Right renal pelvis (tissue), 4 donors: Measurements from ENCODE around the gene KRTAP10-11. TPM values are rescaled to one million over a fixed set of nuclear protein-coding genes. Genes with fewer than 3 reads are reported as not detected.
A peak's percentile ranks its signal among the peaks of the same experiment; 100 is the strongest.
"Not testable (repeated sequence)": the region's sequence is repeated elsewhere in the genome, so short reads cannot be mapped to it uniquely, and the experiment has no call there.

ENCODE experiments used
- DNase-seq, 4 donors: peaks; one replicate each; pipeline ENCODE4 v3.0.0-alpha.2; 2013; ENCODE audit warnings: low read depth in 4 of 4, low spot score in 3 of 4, missing footprints in 1 of 4
- polyA plus RNA-seq, 4 donors: library from polyadenylated mRNA; unstranded; fragments of 120-200 nt; gene quantifications; one replicate each; pipeline ENCODE4 v1.2.1, GENCODE V29; 2013; ENCODE audit not compliant: insufficient read length in 4 of 4

KRTAP10-11 gene
- polyA plus RNA-seq, 4 donors, result not detected

DNA sequence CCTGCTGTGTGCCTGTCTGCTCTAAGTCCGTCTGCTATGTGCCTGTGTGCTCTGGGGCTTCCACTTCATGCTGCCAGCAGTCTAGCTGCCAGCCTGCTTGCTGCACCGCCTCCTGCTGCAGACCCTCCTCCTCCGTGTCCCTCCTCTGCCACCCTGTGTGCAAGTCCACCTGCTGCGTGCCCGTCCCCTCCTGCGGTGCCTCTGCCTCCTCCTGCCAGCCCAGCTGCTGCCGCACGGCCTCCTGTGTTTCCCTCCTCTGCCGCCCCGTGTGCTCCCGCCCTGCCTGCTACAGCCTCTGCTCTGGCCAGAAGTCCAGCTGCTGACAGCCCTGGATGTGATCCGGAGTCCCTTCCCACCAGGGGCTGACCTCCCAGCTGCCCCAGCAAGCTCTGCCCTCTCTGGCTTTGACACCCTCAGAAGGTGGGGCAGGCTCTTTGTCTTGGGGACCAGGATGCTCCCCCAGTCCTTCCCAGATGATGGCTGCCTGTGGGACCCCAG, 8.3 kb upstream of the KRTAP10-11 start:
- not testable (repeated sequence) for DNase-seq

DNA sequence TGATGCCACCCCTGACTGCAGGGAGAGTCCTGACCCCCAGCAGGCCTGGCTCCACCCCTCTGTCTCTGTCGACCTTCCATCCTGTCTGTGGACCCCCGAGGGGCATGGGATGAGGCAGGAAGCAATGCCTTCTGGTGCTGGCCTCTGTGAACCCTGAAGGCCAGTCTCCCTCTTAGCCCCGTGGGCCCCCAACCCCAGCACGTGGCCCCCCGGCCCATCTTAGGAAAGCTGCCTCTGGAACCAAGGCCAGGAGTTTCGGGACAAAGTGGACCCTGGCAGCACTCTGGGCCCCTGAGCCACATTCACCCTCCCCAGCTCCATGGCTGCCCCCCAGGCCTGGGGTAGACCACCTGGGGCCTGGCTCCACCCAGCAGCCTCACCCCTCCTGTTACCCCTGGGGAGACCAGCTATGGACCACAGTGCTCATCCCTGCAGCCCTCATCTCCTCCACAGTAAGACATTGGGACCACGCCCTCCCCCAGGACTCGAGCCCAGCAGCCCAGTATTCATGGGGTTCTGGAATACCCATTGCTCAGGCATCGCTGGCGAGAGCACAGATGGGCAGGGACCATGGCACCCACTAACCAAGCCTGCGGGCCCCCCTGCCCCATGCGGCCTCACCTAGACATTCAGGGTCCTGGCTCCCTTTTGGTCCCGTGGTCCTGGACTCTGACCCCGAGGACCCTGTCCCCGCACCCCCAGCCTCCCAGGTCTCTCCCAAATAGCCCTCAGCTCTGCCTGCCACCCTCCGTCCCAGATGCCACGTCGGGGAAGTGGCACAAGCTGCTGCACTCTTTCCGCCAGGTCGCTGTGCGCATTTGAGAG, 7.5 kb upstream of the KRTAP10-11 start:
- DNase-seq, result not testable (repeated sequence)

DNA sequence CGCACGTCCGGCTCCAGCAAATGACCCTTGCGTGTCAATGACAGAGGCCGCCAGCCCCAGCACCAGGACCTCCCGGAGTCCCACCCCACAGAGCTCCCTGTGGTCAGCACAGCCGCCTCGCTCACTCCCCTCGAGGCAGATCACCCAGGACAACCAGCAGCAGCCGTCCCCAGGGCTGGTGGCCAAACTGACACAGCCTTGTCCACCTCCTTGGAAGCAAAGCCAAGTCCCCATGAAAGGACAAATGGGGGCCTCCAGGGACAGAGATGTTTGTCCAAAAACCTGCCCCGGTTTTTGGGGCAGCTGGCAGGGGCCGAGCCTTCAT, 6.9 kb upstream of the KRTAP10-11 start:
- DNase-seq, result no peak

DNA sequence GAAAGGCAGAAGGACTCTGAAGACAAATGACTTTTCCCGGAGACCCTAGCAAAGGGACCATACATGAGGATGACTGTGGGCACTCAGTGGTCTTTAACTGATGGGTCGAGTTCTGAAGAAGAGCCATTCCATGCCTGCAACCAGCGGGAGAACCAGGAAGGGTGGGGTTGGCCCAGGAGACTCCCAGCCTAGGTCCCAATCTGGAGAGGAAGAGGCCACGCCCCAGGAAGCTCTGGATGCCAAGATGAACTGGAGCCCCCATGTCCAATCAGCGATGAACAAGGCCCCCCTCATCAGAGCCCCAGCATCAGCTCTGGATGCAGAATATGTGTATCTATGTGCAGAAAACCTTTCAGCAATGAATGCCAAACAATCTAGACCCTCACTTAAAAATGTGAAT, 5.5 kb upstream of the KRTAP10-11 start:
- DNase-seq, result no peak

DNA sequence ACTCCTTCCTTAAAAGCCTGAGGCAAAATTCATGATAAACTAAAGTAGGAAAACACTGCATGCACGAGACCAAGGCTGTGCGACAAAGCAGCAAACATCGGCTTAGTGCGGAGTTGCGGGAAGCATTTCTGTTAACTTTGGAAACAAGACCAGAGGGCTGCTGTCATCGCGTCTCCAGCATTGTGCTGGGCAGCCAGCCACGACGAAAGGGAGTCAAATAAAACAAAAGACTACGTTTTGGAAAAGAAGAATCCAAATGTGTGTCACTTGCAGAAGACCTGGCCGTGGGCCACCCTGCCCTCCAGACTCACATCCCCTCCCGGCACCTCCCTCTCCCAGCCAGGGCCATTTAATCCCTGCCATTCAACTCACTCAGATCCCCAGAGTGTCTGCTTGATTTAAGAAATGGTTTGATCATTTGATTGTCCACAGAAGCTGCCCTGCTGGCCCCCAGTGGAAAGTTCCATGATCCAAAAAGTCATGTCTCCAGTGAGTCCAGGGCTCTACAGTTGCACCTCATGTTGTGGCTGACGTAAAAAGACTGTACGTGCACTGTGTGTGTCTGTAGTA, 2.4 kb upstream of the KRTAP10-11 start:
- DNase-seq, result peak in 1 of 4 donors; percentile 5

DNA sequence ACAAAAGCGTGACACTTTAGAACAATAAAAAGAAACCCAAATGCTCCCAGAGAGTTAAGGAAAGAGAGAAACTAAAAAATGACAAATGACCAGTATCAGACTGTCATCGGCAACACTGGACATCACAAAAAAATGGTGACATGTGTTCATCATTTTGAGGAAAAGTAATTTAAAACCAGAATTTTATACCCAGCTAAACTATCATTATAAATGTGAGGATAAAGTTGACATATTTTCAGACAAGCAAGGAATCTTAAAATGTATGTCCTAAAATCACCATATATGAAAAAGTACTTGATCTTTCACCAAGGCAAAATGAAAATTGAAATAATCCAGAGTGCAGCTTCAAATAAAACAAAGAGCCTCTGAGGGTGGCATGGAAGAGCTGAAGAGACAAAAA, 1.3 kb upstream of the KRTAP10-11 start:
- DNase-seq, result no peak

DNA sequence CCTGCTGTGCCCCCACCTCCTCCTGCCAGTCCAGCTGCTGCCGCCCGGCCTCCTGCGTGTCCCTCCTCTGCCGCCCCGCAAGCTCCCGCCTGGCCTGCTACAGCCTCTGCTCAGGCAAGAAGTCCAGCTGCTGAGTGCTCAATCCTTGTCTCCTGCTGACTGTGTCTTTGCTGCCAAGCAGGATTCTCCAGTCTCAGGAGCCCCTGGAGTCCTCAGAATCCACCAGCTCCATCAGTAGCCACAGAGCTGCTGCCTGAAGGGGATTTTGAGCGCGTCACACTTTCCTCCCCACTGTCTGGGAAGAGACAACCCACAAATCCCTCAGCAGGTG, 973 bp downstream of the KRTAP10-11 start:
- DNase-seq, result no peak

DNA sequence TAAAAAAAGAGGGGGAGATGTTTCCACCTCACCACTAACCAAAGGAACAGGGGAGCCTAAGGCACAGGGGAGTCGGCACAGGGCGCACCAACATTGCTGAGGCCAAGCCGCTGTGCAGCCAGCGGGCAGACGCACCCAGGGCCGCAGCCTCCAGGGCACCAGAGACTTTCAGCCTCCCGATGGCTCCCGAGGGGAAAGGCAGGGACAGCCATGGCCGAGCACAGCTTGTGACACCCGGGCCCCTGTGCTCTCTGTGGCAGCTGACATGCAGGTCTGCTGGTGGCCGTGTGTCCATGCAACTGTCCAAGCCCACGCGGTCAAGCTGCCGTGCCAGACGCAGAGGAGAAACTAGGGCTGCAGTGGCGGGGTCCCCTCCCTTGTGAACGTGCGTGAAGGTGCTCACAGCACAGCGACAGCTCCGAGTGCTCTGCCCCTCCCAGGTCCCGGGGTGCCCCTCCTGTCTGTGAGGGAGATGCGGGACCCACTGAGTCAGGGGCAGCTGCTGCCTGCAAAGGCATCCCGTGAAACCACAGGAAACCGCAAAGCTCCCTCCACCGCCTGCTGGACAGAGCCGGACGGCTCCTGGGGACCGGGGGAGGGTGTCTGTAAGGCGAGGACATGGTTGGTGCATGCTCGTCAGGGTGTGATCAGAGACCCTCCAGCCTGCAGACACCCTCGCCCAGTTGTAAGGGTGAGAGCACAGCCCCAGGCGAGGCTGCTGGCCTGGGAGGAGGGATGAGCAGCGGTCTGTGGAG, 2.5 kb downstream of the KRTAP10-11 start:
- no peak for DNase-seq

DNA sequence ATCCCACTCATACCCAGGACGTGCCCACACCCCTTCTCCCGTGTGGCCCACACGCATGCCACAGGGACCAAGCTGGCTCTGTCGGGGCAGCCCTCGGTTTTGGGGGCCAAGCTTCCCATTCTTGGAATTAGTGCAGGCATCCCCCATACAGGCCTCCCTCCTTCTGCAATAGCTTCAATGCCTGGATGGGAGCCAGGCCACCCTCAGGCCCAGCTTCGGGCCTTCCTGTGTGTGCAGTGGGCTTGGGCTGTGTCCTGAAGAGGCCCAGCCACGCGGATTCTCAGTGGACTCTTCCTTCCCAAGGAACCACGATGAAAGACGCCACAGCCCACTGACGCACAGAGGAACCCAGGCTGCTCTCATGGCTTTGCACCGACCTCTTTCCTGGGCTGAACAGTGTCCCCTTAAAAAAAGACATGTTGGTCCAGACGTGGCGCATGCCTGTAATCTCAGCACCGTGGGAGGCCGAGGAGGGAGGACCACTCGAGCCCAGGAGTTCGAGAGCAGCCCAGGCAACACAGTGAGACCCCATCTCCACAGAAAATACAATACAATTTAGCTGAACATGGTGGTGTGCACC, 3.4 kb downstream of the KRTAP10-11 start:
- no peak for DNase-seq

DNA sequence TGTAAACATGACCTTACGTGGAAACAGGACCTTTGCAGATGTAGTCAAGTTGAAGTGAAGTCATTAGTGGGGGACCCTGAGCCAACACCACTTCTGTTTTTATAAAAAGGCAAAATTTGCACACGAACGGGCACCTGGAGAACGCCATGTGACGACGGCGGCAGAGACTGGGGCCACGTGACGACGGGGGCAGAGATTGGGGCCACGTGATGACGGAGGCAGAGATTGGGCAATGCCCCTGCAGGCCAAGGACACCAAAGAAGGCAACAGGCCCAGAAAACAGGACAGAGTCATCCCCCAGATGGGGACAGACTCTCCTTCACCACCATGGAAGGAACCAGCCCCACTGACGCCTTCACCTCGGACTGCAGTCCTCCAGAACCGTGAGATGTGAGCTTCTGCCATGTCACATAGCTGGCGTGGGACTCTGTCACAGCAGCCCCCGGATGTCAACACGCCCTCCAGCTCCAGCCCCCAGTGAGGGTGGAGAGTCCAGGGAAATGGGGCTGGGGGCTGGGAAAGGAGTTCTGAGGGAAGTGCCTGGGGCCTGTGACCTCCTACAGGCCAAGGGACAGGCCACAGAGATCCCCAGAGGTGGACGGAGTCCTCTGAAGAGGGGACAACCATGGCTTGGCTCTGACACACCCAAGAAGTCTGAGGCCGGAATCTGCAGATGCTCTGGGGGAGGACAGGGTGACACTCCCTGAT, 4.2 kb downstream of the KRTAP10-11 start:
- DNase-seq, result no peak

DNA sequence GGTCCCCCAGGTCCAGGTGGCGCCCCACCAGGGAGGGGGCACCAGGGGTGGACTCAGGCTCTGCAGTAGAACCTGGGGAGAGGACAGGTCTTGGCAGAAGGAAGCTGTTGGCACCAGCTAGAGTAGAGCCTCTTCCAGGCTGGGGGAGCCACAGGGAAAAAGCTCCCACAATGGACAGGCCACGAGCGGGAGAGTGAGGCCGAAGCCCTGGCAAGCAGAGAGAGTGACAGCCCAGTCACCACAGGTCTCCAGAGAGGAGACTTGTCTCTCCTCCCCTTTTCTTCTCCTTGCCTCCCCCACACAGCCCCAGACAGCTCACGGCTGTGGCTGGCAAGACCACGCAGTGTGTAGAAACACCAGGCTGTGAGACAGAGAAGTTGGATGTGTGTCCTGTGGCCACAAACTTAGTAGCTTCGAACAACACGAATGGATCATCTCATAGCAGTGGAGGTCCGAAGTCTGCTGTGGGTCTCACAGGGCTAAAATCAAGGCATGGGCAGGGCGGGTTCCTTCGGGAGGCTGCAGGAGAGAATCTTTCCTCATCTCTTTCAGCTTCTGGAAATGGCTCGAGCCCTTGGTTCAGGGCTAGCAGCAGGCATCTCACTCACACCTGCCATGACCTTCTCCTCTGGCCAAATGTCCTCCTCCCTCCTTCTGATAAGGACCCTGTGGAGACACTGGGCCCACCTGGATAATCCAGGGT, 4.9 kb downstream of the KRTAP10-11 start:
- DNase-seq, result no peak

DNA sequence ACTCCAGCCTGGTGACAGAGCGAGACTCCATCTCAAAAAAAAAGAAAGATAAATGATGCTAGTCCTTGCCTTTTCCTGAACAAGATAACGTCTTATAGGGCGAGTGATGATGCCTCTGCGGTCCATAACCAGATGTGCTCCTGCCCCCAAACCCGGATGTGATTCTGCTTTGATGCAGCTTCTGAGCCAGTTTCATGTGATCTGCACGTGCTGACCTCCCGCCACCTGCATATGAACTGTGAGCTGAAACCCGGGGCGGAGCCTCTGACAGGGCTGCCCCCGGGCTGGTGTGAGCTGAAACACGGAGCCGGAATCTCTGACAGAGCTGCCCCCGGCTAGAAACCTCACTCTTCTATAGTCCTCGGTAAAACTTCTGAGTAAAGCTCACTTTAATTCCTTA, 6.9 kb downstream of the KRTAP10-11 start:
- no peak for DNase-seq

DNA sequence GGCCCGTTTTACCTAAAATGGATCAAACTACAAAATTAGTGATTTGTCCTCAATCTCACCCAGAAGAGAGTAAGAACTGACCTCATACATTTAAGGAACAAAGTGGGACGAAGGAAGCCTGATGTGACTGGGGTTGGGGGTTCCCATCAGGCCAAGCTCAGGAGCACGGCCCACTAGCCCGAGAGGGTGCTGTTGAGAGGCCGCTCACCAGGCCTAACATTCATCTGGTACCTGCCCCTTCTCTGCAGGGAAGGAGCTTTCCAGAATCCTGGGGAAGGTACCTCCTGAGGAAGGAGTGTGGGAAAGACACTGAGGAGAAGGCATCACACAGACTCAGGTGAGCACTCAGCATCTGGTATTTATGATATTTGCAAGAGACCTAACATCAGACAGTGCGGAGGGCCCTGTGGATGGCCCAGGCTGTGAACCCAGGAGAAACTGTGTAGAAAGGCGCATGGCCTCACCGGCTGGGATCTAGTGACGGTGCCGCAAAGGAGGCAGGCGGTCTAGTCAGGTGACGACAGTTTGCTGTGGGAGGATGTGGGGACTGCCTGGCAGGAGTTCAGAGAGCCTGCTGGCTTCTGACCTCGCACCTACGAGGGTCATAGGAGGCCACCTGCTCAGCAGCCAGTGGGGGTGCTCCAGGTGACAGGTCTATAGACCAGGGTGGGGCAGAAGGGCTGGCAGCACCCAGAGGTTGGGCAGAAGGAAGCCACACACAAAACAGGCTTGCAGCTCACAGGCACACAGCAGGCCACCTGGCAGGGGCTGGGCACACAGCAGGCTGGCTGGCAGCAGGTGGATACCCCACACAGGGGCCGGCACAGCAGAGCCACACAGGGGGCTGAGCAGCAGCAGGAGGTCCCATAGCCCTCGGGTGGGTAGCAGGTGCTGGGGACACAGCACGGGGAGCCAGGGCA, 7.7 kb downstream of the KRTAP10-11 start:
- no peak for DNase-seq

DNA sequence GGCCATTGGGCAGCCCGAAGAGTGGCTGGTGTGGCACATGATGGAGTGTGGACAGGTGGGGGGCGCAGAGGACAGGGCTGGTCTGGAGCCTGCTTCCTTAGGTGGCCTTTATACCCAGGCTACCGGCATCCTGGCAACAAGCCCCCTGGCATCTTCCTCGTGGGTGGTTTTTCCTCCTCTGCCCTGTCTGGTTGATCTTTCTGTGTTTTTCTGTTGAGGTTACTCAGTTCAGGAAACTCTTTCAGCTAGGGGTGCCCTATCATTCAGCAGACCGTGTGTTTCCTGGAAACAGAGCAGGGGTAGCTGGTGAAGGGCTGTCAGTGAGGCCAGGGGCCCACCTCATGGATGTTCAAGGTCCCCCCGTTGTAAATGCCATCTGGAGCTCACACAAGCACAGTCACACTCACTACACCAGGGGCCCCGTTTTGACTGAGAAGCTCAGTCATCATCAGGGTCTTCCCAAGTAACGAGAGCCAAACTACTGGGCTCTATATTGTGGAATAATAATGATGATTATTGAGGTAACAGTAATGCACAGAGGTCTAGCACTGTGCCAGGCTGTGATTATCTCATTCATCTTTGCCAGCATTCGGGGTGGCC, 8.5 kb downstream of the KRTAP10-11 start, which contains the start of gene KRTAP12-4:
KRTAP12-4 (minus strand) TSS at position 84 of the 600 bp plus-strand sequence; CDS start at position 39, 45 bp downstream.
- no peak for DNase-seq

DNA sequence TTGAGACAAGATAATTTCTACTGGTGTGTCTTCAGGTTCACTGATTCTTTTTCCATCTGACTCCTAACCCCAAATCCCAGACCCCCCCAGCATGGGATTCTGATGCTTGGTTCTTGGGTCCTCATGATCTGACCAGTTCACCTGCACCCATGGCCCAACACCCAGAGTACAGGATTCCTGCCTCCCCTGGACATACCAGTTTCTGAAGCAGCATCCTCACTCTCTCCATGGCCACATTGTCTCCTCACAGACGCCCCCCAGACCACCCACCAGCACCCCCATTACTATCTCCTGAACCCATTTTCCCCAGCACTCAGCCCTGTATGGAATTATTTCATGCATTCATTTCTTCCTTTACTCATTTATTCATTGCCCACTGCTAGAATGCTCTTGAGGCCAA, 10.7 kb downstream of the KRTAP10-11 start:
- no peak for DNase-seq

DNA sequence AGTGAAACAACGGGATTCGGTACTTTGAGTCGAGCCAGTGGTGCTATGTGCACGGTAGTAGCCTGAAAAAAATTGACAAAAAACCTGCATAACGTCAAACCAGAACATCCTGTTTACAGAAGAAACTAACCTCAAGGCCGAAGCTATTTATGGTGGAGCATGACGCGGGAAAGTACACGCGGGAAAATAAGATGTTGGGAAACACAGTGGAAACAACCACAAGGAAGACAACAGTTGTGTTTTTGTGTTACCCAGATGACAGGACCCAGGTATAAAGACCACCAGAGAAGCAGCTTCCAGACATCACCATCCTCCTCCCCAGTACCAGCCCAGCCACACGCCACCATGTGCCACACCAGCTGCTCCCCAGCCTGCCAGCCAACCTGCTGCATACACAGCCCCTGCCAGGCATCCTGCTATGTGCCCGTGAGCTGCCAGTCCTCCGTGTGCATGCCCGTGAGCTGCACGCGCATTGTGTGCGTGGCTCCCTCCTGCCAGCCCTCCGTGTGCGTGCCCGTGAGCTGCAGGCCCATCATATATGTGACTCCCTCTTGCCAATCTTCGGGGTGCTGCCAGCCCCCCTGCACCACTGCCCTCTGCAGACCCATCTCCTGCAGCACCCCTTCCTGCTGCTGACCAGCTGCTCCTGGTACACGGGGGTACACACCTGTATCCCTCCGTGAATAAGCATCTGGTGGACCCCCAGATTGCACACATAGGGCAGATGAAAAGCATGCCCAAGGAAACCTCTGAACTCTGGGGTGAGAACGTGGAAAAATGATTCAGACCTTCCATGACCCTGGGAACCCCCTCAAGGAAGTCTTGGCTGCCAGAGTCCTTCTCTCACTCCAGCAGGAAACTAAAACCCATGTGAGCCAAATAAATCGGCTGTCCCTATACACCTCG, 11.7 kb downstream of the KRTAP10-11 start, which contains the start of gene KRTAP12-3:
KRTAP12-3 (plus strand) TSS at position 298 of the 906 bp plus-strand sequence; CDS start at position 346, 48 bp downstream.
- DNase-seq, result no peak

DNA sequence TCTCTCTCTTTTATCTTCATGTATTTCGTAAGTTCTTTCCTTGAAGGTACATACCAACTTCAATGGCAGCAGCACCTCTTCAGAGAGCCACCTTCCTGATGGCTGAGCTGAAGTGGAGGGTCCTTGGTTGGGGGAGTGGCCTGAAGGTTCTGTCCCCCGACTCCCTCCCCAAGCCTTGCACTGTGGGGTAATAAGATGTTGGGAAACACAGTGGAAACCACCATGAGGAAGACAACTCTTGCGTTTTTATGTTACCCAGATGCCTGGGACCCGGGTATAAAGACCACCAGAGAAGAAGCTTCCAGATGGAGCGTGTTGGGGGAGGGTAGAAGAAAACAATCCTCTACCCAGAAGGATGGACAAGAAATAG, 12.3 kb downstream of the KRTAP10-11 start:
- no peak for DNase-seq
